ENCODE data around the gene ARVCF.
"Not testable (repeated sequence)": the region's sequence is repeated elsewhere in the genome, so short reads cannot be mapped to it uniquely, and the experiment has no call there.

The ARVCF gene

DNA sequence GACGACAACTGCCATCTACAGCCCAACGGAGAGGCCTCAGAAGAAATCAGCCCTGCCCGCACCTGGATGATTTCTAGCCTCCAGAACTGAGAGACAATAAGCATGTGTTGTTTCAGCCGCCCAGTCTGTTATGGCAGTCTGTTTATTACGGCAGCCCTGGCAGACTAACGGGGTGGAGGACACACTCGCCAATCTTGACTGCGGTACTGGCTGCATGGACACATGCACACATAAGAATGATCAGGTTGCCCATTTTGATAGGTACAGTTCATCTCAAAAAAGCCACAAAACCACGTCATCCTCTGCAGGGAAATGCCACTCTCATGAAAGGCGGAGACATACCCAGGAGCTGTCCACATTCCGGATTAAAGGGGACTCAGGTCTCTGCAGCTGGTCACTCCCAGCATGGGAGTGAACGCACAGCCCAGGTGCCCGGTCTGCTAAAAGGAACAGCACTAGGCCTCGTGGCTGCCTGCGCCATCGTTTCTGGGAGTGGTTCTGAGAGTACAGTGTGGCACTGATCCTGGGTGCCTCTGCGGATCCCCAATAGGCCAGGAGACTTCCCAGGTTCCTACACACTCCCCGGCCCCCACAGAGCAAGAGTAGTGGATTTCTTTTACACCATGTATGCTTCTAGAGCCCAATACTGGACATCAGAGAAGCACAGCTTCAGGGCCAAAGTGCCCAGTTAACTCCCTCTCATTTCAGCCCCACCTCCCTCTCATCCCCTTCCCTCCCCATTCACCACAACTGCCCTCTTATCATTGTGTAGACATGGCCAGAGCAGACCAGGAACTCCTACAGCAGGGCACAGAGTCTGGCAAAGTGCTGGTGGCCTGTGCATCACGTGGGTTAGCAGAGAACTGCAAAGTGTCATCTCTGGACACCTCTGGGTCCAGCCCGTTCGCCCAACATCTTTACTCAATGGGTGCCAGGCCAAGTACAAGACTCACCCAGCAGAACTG, 86.8 kb downstream of the ARVCF start:
- DNase-seq (ENCODE audit: low read depth in 1 of 2, low spot score in 1 of 2), result no peak
- TF ChIP-seq POLR2AphosphoS5 (IDR thresholded peaks at IDR 0.05; ENCODE audit: low read depth), result no peak
- TF ChIP-seq GABPA (IDR thresholded peaks at IDR 0.05; ENCODE audit: low read depth), result no peak
- no peak for TF ChIP-seq REST (IDR thresholded peaks at IDR 0.05; ENCODE audit: insufficient replicate concordance, low read depth)
- no peak for TF ChIP-seq CTCF (IDR thresholded peaks at IDR 0.05; ENCODE audit: insufficient read depth, low read length)
- TF ChIP-seq SPI1 (IDR thresholded peaks at IDR 0.05; ENCODE audit: borderline replicate concordance, low read depth), result no peak
- Histone ChIP-seq H3K4me3 (replicated peaks; ENCODE audit: insufficient read depth, low read length) (no peak overlapping the region), H3K27me3 (ENCODE audit: insufficient read depth, poor library complexity, severe bottlenecking) (no peaks in the 10 kb centered on the region), H3K27ac (replicated peaks) (no peak overlapping the region)

- TF ChIP-seq GABPA (IDR thresholded peaks at IDR 0.05; ENCODE audit: low read depth) (no peak), POLR2AphosphoS5 (IDR thresholded peaks at IDR 0.05; ENCODE audit: low read depth) (no peak), CTCF (IDR thresholded peaks at IDR 0.05; ENCODE audit: insufficient read depth, low read length) (no peak), REST (IDR thresholded peaks at IDR 0.05; ENCODE audit: insufficient replicate concordance, low read depth) (no peak), SPI1 (IDR thresholded peaks at IDR 0.05; ENCODE audit: borderline replicate concordance, low read depth) (no peak)
- no peaks in the 10 kb centered on the region for H3K27me3 ChIP-seq (ENCODE audit: insufficient read depth, poor library complexity, severe bottlenecking)
- H3K27ac ChIP-seq (replicated peaks), result no peak overlapping the region
- no peak overlapping the region for H3K4me3 ChIP-seq (replicated peaks; ENCODE audit: insufficient read depth, low read length)
- DNase-seq (ENCODE audit: low read depth in 1 of 2, low spot score in 1 of 2), result no peak
Measured at GRCh38 chr22:19928207-19928606, 88.4 kb downstream of the ARVCF start.

- no peak overlapping the region for H3K27ac ChIP-seq (replicated peaks)
- H3K27me3 ChIP-seq (ENCODE audit: insufficient read depth, poor library complexity, severe bottlenecking), result no peaks in the 10 kb centered on the region
- no peak for DNase-seq (ENCODE audit: low read depth in 1 of 2, low spot score in 1 of 2)
- TF ChIP-seq CTCF (IDR thresholded peaks at IDR 0.05; ENCODE audit: insufficient read depth, low read length) (no peak), REST (IDR thresholded peaks at IDR 0.05; ENCODE audit: insufficient replicate concordance, low read depth) (no peak), POLR2AphosphoS5 (IDR thresholded peaks at IDR 0.05; ENCODE audit: low read depth) (no peak), GABPA (IDR thresholded peaks at IDR 0.05; ENCODE audit: low read depth) (no peak), SPI1 (IDR thresholded peaks at IDR 0.05; ENCODE audit: borderline replicate concordance, low read depth) (no peak)
- no peak overlapping the region for H3K4me3 ChIP-seq (replicated peaks; ENCODE audit: insufficient read depth, low read length)
Measured at GRCh38 chr22:19927696-19928095, 88.9 kb downstream of the ARVCF start.

- not testable (repeated sequence) for DNase-seq (ENCODE audit: low read depth in 1 of 2, low spot score in 1 of 2); H3K27me3 ChIP-seq (ENCODE audit: insufficient read depth, poor library complexity, severe bottlenecking); H3K27ac ChIP-seq (replicated peaks); H3K4me3 ChIP-seq (replicated peaks; ENCODE audit: insufficient read depth, low read length)
Measured at GRCh38 chr22:19926028-19926427, 90.6 kb downstream of the ARVCF start.

All from HL-60 (cell line).